ENCODE measurements around the gene FILIP1L. TPM values are rescaled to one million over a fixed set of nuclear protein-coding genes. Genes with fewer than 3 reads are reported as not detected.

Gene FILIP1L
- total RNA-seq, 2 donors from 2014 or later: 9.5 to 28.2 TPM

- no peaks in the 10 kb centered on the region for H3K36me3 ChIP-seq
- no peaks in the 10 kb centered on the region for H3K4me1 ChIP-seq (replicated peaks)
- no peak overlapping the region for H3K4me3 ChIP-seq
- peak overlapping the region; percentile 56 to 59 for H3K27ac ChIP-seq
- H3K27me3 ChIP-seq (replicated peaks; ENCODE audit: insufficient read depth): no peaks in the 10 kb centered on the region
- WGBS: 17% methylated on average over 7 of the region's 7 CpGs
- H3K9me3 ChIP-seq: no peaks in the 10 kb centered on the region
- TF ChIP-seq POLR2AphosphoS5 (IDR thresholded peaks at IDR 0.05): peak; percentile 38
- TF ChIP-seq CTCF (IDR thresholded peaks at IDR 0.05): no peak
- TF ChIP-seq POLR2A (IDR thresholded peaks at IDR 0.05): no peak
- no peak for DNase-seq (ENCODE audit: low spot score)
- intact Hi-C loops (cut with DNase I): no loop called here
Measured at GRCh38 chr3:99960941-99961340, 153.4 kb downstream of the FILIP1L start.

GRCh38 chr3:99960123-99960878, 154.0 kb downstream of the FILIP1L start:
- no peaks in the 10 kb centered on the region for H3K4me1 ChIP-seq (replicated peaks)
- H3K4me3 ChIP-seq: no peak overlapping the region
- H3K9me3 ChIP-seq: no peaks in the 10 kb centered on the region
- WGBS: 40% methylated on average over 5 of the region's 5 CpGs
- no peaks in the 10 kb centered on the region for H3K36me3 ChIP-seq
- no peaks in the 10 kb centered on the region for H3K27me3 ChIP-seq (replicated peaks; ENCODE audit: insufficient read depth)
- no peak for DNase-seq (ENCODE audit: low spot score)
- TF ChIP-seq POLR2A (IDR thresholded peaks at IDR 0.05) (no peak), CTCF (IDR thresholded peaks at IDR 0.05) (no peak), POLR2AphosphoS5 (IDR thresholded peaks at IDR 0.05) (no peak)
- H3K27ac ChIP-seq: peak overlapping the region; percentile 56 to 59
- intact Hi-C loops (cut with DNase I): no loop called here

- Histone ChIP-seq H3K4me1 (replicated peaks) (no peaks in the 10 kb centered on the region), H3K27me3 (replicated peaks; ENCODE audit: insufficient read depth) (no peaks in the 10 kb centered on the region), H3K9me3 (no peaks in the 10 kb centered on the region), H3K4me3 (no peak overlapping the region), H3K36me3 (no peaks in the 10 kb centered on the region), H3K27ac (no peak overlapping the region)
- WGBS: 77% methylated on average over 3 of the region's 3 CpGs
- DNase-seq (ENCODE audit: low spot score): no peak
- TF ChIP-seq CTCF (IDR thresholded peaks at IDR 0.05): no peak
- no peak for TF ChIP-seq POLR2A (IDR thresholded peaks at IDR 0.05)
- TF ChIP-seq POLR2AphosphoS5 (IDR thresholded peaks at IDR 0.05): no peak
- intact Hi-C loops (cut with DNase I): no loop called here
Measured at GRCh38 chr3:99958222-99958912, 155.9 kb downstream of the FILIP1L start.

GRCh38 chr3:99957151-99957796, 157.0 kb downstream of the FILIP1L start:
- Histone ChIP-seq H3K9me3 (no peaks in the 10 kb centered on the region), H3K27ac (no peak overlapping the region), H3K27me3 (replicated peaks; ENCODE audit: insufficient read depth) (no peaks in the 10 kb centered on the region), H3K36me3 (no peaks in the 10 kb centered on the region), H3K4me3 (no peak overlapping the region), H3K4me1 (replicated peaks) (no peaks in the 10 kb centered on the region)
- no peak for DNase-seq (ENCODE audit: low spot score)
- 82% methylated on average over 4 of the region's 4 CpGs for WGBS
- intact Hi-C loops (cut with DNase I): no loop called here
- TF ChIP-seq POLR2A (IDR thresholded peaks at IDR 0.05) (no peak), POLR2AphosphoS5 (IDR thresholded peaks at IDR 0.05) (no peak), CTCF (IDR thresholded peaks at IDR 0.05) (no peak)
